AG08395 (cell line): ENCODE measurements around the gene MSLN.

ENCODE experiments used
- DNase-seq: peaks from one replicate; pipeline ENCODE4 v3.0.0; 2012; ENCODE audit warnings: mixed read lengths, low spot score

The MSLN gene

GRCh38 chr16:793414-793813, 32.9 kb downstream of the MSLN start:
- DNase-seq: no peak

GRCh38 chr16:794091-794822, 33.7 kb downstream of the MSLN start:
- no peak for DNase-seq

- DNase-seq: no peak
Observed at GRCh38 chr16:794853-795466, 34.4 kb downstream of the MSLN start.

- no peak for DNase-seq
Observed at GRCh38 chr16:795580-796229, 35.2 kb downstream of the MSLN start.

- no peak for DNase-seq
Observed at GRCh38 chr16:796296-797119, 36.0 kb downstream of the MSLN start.

GRCh38 chr16:797120-797420, 36.5 kb downstream of the MSLN start:
- no peak for DNase-seq

GRCh38 chr16:797686-798085, 37.2 kb downstream of the MSLN start:
- DNase-seq: no peak

- DNase-seq: no peak
Observed at GRCh38 chr16:798666-799065, 38.1 kb downstream of the MSLN start.

- DNase-seq: no peak
Observed at GRCh38 chr16:799111-799947, 38.8 kb downstream of the MSLN start.

GRCh38 chr16:799948-800833, 39.7 kb downstream of the MSLN start, which contains the start of gene GNG13:
Gene GNG13, minus strand, starts transcription at chr16:800734. Its CDS starts 1,657 bp downstream, at chr16:799077.
- DNase-seq: no peak

- no peak for DNase-seq
Observed at GRCh38 chr16:800834-801511, 40.4 kb downstream of the MSLN start.

- DNase-seq: no peak
Observed at GRCh38 chr16:801584-802363, 41.2 kb downstream of the MSLN start.

- no peak for DNase-seq
Observed at GRCh38 chr16:802461-802860, 41.9 kb downstream of the MSLN start.

GRCh38 chr16:802914-803753, 42.6 kb downstream of the MSLN start:
- DNase-seq: no peak

- DNase-seq: no peak
Observed at GRCh38 chr16:803754-804080, 43.2 kb downstream of the MSLN start.

GRCh38 chr16:804193-805048, 43.9 kb downstream of the MSLN start:
- no peak for DNase-seq

GRCh38 chr16:805474-805873, 44.9 kb downstream of the MSLN start:
- no peak for DNase-seq
